ENCODE data around the gene BCORL1. TPM values are rescaled to one million over a fixed set of nuclear protein-coding genes. Genes with fewer than 3 reads are reported as not detected.

Gene BCORL1
- total and polyA plus RNA-seq, 2 of the 8 experiments (the other 6 are each of a cell fraction or from before 2014, with no cell fraction given), result 1.4 to 6.2 TPM

DNA sequence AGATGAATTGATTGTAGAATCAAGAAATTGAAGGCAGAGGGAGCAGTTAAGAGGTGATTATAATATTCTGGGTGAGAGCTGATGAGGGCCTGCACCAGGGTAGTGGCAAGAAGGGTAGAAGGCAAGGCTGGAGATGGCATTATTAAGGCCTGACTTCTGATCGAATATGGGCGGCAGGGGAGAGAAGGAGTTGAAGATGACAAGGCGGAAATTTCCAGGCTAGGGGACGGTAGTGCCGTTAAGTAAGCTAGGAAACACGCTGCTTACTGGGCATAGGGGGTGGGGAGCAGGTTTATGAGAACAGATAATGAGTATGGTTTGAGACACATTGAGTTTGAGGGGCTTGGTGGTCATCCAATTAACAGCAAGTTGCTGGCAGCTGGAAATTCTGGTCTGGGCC is 19.5 kb downstream of the BCORL1 start (continued):
- TF ChIP-seq, protein P1, sequence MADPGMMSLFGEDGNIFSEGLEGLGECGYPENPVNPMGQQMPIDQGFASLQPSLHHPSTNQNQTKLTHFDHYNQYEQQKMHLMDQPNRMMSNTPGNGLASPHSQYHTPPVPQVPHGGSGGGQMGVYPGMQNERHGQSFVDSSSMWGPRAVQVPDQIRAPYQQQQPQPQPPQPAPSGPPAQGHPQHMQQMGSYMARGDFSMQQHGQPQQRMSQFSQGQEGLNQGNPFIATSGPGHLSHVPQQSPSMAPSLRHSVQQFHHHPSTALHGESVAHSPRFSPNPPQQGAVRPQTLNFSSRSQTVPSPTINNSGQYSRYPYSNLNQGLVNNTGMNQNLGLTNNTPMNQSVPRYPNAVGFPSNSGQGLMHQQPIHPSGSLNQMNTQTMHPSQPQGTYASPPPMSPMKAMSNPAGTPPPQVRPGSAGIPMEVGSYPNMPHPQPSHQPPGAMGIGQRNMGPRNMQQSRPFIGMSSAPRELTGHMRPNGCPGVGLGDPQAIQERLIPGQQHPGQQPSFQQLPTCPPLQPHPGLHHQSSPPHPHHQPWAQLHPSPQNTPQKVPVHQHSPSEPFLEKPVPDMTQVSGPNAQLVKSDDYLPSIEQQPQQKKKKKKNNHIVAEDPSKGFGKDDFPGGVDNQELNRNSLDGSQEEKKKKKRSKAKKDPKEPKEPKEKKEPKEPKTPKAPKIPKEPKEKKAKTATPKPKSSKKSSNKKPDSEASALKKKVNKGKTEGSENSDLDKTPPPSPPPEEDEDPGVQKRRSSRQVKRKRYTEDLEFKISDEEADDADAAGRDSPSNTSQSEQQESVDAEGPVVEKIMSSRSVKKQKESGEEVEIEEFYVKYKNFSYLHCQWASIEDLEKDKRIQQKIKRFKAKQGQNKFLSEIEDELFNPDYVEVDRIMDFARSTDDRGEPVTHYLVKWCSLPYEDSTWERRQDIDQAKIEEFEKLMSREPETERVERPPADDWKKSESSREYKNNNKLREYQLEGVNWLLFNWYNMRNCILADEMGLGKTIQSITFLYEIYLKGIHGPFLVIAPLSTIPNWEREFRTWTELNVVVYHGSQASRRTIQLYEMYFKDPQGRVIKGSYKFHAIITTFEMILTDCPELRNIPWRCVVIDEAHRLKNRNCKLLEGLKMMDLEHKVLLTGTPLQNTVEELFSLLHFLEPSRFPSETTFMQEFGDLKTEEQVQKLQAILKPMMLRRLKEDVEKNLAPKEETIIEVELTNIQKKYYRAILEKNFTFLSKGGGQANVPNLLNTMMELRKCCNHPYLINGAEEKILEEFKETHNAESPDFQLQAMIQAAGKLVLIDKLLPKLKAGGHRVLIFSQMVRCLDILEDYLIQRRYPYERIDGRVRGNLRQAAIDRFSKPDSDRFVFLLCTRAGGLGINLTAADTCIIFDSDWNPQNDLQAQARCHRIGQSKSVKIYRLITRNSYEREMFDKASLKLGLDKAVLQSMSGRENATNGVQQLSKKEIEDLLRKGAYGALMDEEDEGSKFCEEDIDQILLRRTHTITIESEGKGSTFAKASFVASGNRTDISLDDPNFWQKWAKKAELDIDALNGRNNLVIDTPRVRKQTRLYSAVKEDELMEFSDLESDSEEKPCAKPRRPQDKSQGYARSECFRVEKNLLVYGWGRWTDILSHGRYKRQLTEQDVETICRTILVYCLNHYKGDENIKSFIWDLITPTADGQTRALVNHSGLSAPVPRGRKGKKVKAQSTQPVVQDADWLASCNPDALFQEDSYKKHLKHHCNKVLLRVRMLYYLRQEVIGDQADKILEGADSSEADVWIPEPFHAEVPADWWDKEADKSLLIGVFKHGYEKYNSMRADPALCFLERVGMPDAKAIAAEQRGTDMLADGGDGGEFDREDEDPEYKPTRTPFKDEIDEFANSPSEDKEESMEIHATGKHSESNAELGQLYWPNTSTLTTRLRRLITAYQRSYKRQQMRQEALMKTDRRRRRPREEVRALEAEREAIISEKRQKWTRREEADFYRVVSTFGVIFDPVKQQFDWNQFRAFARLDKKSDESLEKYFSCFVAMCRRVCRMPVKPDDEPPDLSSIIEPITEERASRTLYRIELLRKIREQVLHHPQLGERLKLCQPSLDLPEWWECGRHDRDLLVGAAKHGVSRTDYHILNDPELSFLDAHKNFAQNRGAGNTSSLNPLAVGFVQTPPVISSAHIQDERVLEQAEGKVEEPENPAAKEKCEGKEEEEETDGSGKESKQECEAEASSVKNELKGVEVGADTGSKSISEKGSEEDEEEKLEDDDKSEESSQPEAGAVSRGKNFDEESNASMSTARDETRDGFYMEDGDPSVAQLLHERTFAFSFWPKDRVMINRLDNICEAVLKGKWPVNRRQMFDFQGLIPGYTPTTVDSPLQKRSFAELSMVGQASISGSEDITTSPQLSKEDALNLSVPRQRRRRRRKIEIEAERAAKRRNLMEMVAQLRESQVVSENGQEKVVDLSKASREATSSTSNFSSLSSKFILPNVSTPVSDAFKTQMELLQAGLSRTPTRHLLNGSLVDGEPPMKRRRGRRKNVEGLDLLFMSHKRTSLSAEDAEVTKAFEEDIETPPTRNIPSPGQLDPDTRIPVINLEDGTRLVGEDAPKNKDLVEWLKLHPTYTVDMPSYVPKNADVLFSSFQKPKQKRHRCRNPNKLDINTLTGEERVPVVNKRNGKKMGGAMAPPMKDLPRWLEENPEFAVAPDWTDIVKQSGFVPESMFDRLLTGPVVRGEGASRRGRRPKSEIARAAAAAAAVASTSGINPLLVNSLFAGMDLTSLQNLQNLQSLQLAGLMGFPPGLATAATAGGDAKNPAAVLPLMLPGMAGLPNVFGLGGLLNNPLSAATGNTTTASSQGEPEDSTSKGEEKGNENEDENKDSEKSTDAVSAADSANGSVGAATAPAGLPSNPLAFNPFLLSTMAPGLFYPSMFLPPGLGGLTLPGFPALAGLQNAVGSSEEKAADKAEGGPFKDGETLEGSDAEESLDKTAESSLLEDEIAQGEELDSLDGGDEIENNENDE (IDR thresholded peaks at IDR 0.05; ENCODE audit: insufficient replicate concordance, low read length), result no peak
- TF ChIP-seq HDAC2 (IDR thresholded peaks at IDR 0.05; ENCODE audit: borderline replicate concordance in 1 of 2, low read depth in 2 of 2, low read length in 2 of 2) (no peak), SP2 (IDR thresholded peaks at IDR 0.05; ENCODE audit: low read length) (no peak), EZH2 (IDR thresholded peaks at IDR 0.05; ENCODE audit: low read depth, low read length, severe bottlenecking) (no peak), EGR1 (IDR thresholded peaks at IDR 0.05; ENCODE audit: borderline replicate concordance, low read depth, low read length) (no peak)
